Neural progenitor cell (in vitro differentiated cells): ENCODE results near the gene DENND4A.

Experiments used
- EZH2 ChIP-seq: fragments of 200-600 bp; sonication (generic); IDR thresholded peaks from 2 replicates; pipeline ENCODE4 v1.6.1; 2017; ENCODE audit warnings: antibody characterized with exemption, mild to moderate bottlenecking, moderate library complexity
- EZH2phosphoT487 ChIP-seq: fragments of 200-600 bp; sonication (generic); IDR thresholded peaks from 2 replicates; pipeline ENCODE4 v1.6.1; 2017; ENCODE audit warnings: antibody characterized with exemption
- TF ChIP-seq, protein P1 (sequence below): fragments of 200-600 bp; sonication (generic); IDR thresholded peaks from 2 replicates; pipeline ENCODE4 v1.5.1; 2017; ENCODE audit warnings: antibody characterized with exemption, mild to moderate bottlenecking

DNA sequence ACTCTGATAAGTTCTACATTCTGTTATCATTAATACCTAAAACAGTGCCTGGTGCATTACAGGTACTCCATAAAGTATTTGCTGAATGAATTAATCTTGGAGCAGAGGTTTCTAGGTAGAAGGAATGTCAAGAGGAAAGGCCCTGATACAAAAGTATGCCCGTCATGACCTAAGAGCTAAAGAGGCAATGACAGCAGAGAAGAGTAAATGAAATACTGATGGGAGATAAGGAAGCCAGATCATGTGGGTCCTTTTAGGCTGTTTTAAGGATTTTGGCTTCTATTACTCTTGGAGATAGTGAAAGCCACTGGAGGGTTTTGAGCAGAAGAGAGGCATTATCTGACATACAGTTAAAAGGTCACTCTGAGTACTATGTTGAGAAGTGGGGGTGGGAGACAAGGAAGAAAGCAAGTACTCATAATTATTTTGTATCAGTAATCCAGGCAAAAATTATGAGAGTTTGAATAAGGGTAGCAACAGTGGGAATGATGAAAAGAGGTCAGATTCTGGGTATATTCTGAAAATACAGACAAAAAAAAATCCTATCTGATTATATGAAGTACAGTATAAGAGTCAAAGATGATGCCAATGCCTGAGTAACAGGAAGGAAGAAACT, 48.3 kb downstream of the DENND4A start:
- TF ChIP-seq, protein P1, sequence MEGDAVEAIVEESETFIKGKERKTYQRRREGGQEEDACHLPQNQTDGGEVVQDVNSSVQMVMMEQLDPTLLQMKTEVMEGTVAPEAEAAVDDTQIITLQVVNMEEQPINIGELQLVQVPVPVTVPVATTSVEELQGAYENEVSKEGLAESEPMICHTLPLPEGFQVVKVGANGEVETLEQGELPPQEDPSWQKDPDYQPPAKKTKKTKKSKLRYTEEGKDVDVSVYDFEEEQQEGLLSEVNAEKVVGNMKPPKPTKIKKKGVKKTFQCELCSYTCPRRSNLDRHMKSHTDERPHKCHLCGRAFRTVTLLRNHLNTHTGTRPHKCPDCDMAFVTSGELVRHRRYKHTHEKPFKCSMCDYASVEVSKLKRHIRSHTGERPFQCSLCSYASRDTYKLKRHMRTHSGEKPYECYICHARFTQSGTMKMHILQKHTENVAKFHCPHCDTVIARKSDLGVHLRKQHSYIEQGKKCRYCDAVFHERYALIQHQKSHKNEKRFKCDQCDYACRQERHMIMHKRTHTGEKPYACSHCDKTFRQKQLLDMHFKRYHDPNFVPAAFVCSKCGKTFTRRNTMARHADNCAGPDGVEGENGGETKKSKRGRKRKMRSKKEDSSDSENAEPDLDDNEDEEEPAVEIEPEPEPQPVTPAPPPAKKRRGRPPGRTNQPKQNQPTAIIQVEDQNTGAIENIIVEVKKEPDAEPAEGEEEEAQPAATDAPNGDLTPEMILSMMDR: no peak
- no peak for TF ChIP-seq EZH2
- TF ChIP-seq EZH2phosphoT487: no peak
